GM08714 (cell line): ENCODE data around the gene HERC2.
"Not testable (repeated sequence)": the region's sequence is repeated elsewhere in the genome, so short reads cannot be mapped to it uniquely, and the experiment has no call there.

ENCODE experiments used
- H3K4me3 ChIP-seq: fragments of 200-500 bp; sonication (Bioruptor generic); 2 replicates; pipeline ENCODE4 v1.5.1; 2014; ENCODE audit warnings: mild to moderate bottlenecking, low read length, inconsistent platforms
- ZNF274 ChIP-seq: IDR thresholded peaks from 2 replicates; pipeline ENCODE4 v1.6.1; 2012; ENCODE audit warnings: mild to moderate bottlenecking, low read depth, low read length

HERC2 gene

GRCh38 chr15:28133281-28133680, 188.7 kb downstream of the HERC2 start:
- TF ChIP-seq ZNF274, result no peak
- no peak overlapping the region for H3K4me3 ChIP-seq

DNA sequence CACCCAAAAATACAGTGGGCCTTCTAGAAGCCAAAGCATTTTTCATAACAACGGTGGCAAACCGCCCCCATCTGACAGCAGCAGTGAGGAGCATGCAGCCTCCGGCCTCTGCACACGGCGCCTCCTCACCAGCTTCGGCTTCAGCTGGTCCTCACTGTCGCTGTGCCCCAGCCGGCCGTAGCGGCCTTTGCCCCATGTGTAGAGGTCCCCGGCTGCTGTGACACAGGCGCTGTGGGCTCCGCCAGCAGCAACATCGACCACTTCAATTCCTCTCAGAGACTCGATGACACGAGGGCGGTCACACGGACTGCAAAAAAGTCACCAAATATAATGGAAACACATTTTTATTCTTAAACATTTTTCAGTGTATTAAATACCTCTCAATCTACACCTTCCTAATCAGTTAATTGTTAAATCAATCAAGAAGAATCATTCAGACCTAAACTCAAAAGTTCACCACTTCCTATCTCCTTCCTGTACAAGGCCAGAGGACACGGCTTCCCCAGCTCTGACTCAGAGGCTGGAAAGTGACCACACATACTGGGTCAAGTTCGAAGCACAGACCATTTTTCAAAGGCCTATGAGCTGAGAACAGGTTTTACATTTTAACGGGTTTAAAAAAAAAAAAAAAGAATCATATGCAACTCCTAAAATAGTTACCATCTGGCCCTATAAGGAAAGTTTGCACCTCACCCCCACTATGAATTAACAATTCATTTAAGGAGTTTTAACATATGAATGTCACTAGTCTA, 189.3 kb downstream of the HERC2 start:
- H3K4me3 ChIP-seq, result no peak overlapping the region
- no peak for TF ChIP-seq ZNF274

GRCh38 chr15:28131946-28132345, 190.0 kb downstream of the HERC2 start:
- H3K4me3 ChIP-seq, result no peak overlapping the region
- no peak for TF ChIP-seq ZNF274

DNA sequence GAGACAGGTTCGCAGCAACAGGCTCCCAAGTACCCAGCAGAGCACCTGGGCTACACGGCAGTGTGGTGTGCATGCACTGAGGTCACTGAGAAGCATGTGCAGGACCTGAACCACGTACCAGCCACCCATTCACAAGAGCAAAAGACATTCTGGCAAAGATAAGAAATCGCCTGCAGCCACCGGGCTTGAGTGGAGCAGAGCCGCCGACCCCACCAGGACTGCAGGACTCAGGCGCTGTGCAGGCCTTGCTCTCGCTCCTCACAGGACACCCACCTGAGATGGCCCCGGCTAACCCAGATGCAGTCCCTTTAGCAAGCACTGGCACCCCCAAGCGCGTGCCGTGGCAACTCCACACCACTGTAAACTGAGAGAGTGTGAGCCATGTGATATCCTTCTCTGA, 190.6 kb downstream of the HERC2 start:
- no peak for TF ChIP-seq ZNF274
- no peak overlapping the region for H3K4me3 ChIP-seq

- no peak overlapping the region for H3K4me3 ChIP-seq
- TF ChIP-seq ZNF274, result no peak
Observed at GRCh38 chr15:28130651-28131050, 191.3 kb downstream of the HERC2 start.

DNA sequence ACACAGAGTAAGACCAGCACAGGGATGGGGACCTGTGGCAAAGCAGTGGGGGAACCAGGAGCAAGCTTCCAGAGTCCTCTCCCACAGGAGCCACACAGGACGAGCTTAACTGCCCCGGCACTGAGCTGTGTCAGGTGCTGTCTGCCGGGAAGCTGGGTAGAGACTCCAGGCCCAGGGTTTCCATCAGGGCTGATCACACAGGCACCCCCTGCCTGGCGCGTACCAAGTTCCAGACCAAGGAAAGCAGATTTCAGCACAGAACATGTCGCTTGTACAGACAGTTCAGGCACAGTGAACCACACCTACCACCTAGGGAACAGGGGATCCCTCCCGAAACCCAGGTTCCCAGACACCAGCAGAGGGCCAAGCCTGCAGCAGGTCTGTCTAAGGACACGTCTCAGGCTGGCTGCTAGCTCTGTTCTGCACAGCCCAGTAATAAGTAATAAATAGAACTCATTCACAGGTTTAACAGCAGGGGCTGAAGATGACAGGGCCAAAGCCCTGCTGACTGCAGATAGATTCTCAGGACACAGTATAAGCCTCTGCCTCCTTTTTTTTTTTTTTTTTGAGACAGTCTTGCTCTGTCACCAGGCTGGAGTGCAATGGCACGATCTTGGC, 192.6 kb downstream of the HERC2 start:
- no peak for TF ChIP-seq ZNF274
- H3K4me3 ChIP-seq, result no peak overlapping the region

DNA sequence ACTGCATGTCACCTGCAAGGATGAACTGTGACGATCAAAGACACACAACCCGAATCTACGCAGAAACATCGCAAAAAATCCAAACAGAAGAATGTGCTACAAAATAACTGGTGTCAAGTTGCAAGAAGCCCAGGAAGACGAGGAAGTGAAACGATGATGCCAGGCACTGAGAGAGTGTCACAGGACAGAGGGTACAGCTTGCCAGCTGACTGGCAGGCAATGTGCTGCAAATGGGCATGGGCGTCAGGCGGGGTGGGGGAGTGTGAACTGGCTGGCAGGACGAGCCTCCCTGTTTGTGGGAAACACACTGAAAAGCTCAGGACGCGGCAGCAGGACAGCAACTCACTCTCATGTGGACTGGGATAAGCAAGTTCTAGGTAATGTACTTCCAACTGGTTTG, 193.9 kb downstream of the HERC2 start:
- TF ChIP-seq ZNF274, result no peak

GRCh38 chr15:28127036-28127435, 194.9 kb downstream of the HERC2 start:
- H3K4me3 ChIP-seq, result no peak overlapping the region
- TF ChIP-seq ZNF274, result no peak

More for the DNA sequence above, 193.9 kb downstream of the HERC2 start:
- no peak overlapping the region for H3K4me3 ChIP-seq

- no peak for TF ChIP-seq ZNF274
Observed at GRCh38 chr15:28125673-28126651, 196.0 kb downstream of the HERC2 start.

GRCh38 chr15:28124841-28125240, 197.1 kb downstream of the HERC2 start:
- no peak for TF ChIP-seq ZNF274
- no peak overlapping the region for H3K4me3 ChIP-seq

More at GRCh38 chr15:28125673-28126651, 196.0 kb downstream of the HERC2 start:
- H3K4me3 ChIP-seq, result no peak overlapping the region

- no peak overlapping the region for H3K4me3 ChIP-seq
- TF ChIP-seq ZNF274, result no peak
Observed at GRCh38 chr15:28123408-28124023, 198.5 kb downstream of the HERC2 start.

DNA sequence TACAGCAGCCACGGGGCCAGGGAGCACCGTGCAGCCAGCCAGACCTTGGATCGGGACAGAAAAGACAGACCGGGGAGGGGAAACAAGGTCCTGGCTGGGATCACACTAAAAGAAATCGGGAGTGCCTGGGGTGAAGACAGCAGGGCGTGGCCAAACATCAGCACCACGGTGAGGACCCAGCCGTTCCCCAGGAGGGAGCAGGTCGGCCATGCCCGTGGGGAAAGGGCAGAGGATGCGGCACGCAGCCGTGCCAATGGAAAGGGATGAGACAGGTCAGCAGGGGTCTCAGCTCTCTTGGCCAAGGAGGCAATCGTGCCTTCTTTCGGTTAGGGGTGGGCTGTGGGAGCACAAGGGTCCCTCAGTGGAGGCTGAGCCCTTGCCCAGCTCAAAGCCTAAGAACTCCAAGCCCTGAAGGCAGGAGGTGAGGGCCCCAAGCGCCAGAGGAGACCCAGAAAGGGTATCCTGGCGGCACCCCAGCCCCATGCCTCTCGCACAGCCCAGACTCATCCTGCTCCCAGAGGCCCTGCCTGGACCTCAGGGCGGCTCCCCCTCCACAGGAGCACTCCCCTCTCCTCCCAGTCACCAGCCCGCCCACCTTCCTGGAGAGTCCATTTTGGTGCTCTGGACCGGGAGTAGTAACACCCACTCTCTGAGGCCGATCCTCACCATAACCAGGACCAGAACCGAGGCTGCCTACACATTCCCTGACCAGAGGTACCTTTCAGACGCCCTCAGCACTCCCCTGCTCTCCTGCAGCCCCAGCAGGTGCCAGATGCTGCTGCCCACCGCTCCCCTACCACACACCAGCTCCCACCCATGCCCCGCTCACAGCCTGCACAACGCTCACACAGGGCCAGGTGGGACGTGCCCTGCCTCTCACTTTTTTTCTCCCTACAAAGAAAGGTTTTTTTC, 199.7 kb downstream of the HERC2 start:
- TF ChIP-seq ZNF274, result no peak
- H3K4me3 ChIP-seq, result no peak overlapping the region

GRCh38 chr15:28121577-28121976, 200.4 kb downstream of the HERC2 start:
- H3K4me3 ChIP-seq, result not testable (repeated sequence)

DNA sequence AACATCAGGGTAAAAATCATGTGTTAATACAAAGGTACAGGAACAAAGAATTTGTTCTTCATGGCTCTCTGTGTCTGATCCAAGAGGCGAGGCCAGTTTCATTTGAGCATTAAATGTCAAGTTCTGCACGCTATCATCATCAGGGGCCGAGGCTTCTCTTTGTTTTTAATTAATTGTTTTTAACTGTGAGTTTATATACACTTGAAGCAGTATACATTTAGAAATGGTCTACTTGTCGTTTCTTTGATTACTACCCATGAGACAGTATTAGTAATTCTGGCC, 201.7 kb downstream of the HERC2 start:
- H3K4me3 ChIP-seq, result no peak overlapping the region
- TF ChIP-seq ZNF274, result no peak
